ENCODE data around the gene EMP1. TPM values are rescaled to one million over a fixed set of nuclear protein-coding genes. Genes with fewer than 3 reads are reported as not detected.

Gene EMP1
- total RNA-seq, 1 experiment from 2014 or later: 0.63 TPM

GRCh38 chr12:13156277-13156676 is 40.2 kb upstream of the EMP1 start:
- TF ChIP-seq, protein P1, sequence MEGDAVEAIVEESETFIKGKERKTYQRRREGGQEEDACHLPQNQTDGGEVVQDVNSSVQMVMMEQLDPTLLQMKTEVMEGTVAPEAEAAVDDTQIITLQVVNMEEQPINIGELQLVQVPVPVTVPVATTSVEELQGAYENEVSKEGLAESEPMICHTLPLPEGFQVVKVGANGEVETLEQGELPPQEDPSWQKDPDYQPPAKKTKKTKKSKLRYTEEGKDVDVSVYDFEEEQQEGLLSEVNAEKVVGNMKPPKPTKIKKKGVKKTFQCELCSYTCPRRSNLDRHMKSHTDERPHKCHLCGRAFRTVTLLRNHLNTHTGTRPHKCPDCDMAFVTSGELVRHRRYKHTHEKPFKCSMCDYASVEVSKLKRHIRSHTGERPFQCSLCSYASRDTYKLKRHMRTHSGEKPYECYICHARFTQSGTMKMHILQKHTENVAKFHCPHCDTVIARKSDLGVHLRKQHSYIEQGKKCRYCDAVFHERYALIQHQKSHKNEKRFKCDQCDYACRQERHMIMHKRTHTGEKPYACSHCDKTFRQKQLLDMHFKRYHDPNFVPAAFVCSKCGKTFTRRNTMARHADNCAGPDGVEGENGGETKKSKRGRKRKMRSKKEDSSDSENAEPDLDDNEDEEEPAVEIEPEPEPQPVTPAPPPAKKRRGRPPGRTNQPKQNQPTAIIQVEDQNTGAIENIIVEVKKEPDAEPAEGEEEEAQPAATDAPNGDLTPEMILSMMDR (conservative IDR thresholded peaks at IDR 0.05): no peak

More at GRCh38 chr12:13156277-13156676, 40.2 kb upstream of the EMP1 start:
- Histone ChIP-seq H3K4me1 (ENCODE audit: insufficient read depth, low read length) (peaks cover 3% of the 10 kb centered on the region), H3K27me3 (ENCODE audit: insufficient read depth, low read length) (no peaks in the 10 kb centered on the region), H4K20me1 (ENCODE audit: control insufficient read depth, insufficient read depth, insufficient read length) (no peaks in the 10 kb centered on the region), H3K4me2 (ENCODE audit: insufficient read depth, insufficient read length, low read length) (no peak overlapping the region), H2BK5ac (ENCODE audit: insufficient read length, low read length) (no peak overlapping the region), H3K79me1 (ENCODE audit: insufficient read depth, low read depth, low read length, poor library complexity, severe bottlenecking) (no peaks in the 10 kb centered on the region), H3K56ac (ENCODE audit: insufficient read length, low read depth, low read length) (no peak overlapping the region), H3T11ph (ENCODE audit: low read length) (no peak overlapping the region), H4K8ac (replicated peaks; ENCODE audit: insufficient read length, low read depth, low read length) (no peak overlapping the region), H3K4ac (ENCODE audit: low read depth, low read length) (no peak overlapping the region), H2AK5ac (ENCODE audit: insufficient read length, low read length) (no peak overlapping the region), H2BK12ac (ENCODE audit: insufficient read length, low read depth, low read length) (no peak overlapping the region), H2BK15ac (ENCODE audit: low read depth, low read length) (no peak overlapping the region), H3K14ac (ENCODE audit: insufficient read depth, low read length) (no peak overlapping the region), H3K9ac (ENCODE audit: extremely low read depth, insufficient read length, low read length) (no peak overlapping the region), H2BK120ac (ENCODE audit: low read depth, low read length, poor library complexity, severe bottlenecking) (no peak overlapping the region), H3K23ac (ENCODE audit: insufficient read length, low read depth, low read length) (no peak overlapping the region), H3K18ac (ENCODE audit: insufficient read length, low read depth, low read length) (no peak overlapping the region), H3K79me2 (ENCODE audit: insufficient read depth, low read length) (no peaks in the 10 kb centered on the region), H2AFZ (ENCODE audit: low read length) (no peak overlapping the region), H4K5ac (ENCODE audit: insufficient read length, low read depth, low read length) (no peak overlapping the region), H4K91ac (ENCODE audit: insufficient read length, low read depth, low read length) (no peak overlapping the region), H3K23me2 (ENCODE audit: insufficient read length, low read depth, low read length, poor library complexity, severe bottlenecking) (no peaks in the 10 kb centered on the region), H2BK20ac (ENCODE audit: low read depth, low read length, poor library complexity, severe bottlenecking) (no peak overlapping the region), H3K9me3 (ENCODE audit: control insufficient read depth, low read depth, low read length) (no peaks in the 10 kb centered on the region), H3K27ac (ENCODE audit: insufficient read length, low read depth, low read length) (no peak overlapping the region)
- H3K4me3 Mint-ChIP-seq: no peak overlapping the region
- H3K36me3 Mint-ChIP-seq (ENCODE audit: insufficient read depth in 1 of 3, low read depth in 3 of 3): peaks cover 0 to 3% (median 0%) of the 10 kb centered on the region in 3 experiments; a peak in 2 of 7 replicates
- no peak overlapping the region for H3K27ac Mint-ChIP-seq
- H3K27me3 Mint-ChIP-seq (ENCODE audit: low read depth): no peaks in the 10 kb centered on the region; the same call in 1 of the 2 replicates
- no CpG with 5 or more reads among the region's 2 CpGs for WGBS (ENCODE audit: extremely low coverage, insufficient read length, low lambda C conversion rate)
- no peaks in the 10 kb centered on the region; a peak in 1 of 5 replicates for H3K9me3 Mint-ChIP-seq
- H3K4me1 Mint-ChIP-seq: peaks cover 23 to 28% of the 10 kb centered on the region in 2 experiments
- no peak for DNase-seq

Measured in H9 (cell line).